ENCODE measurements around the gene SLFN12L.

- TF ChIP-seq, protein P1, sequence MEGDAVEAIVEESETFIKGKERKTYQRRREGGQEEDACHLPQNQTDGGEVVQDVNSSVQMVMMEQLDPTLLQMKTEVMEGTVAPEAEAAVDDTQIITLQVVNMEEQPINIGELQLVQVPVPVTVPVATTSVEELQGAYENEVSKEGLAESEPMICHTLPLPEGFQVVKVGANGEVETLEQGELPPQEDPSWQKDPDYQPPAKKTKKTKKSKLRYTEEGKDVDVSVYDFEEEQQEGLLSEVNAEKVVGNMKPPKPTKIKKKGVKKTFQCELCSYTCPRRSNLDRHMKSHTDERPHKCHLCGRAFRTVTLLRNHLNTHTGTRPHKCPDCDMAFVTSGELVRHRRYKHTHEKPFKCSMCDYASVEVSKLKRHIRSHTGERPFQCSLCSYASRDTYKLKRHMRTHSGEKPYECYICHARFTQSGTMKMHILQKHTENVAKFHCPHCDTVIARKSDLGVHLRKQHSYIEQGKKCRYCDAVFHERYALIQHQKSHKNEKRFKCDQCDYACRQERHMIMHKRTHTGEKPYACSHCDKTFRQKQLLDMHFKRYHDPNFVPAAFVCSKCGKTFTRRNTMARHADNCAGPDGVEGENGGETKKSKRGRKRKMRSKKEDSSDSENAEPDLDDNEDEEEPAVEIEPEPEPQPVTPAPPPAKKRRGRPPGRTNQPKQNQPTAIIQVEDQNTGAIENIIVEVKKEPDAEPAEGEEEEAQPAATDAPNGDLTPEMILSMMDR (IDR thresholded peaks at IDR 0.05) = no peak
- no peak for TF ChIP-seq POLR2A (IDR thresholded peaks at IDR 0.05)
- TF ChIP-seq POLR2AphosphoS5 (IDR thresholded peaks at IDR 0.05; ENCODE audit: insufficient read depth in 1 of 2, low read depth in 1 of 2) = no peak
Measured at GRCh38 chr17:35559495-35560210, 22.2 kb upstream of the SLFN12L start.

Measured in vagina (tissue), 2 donors.